Body of pancreas (tissue), 4 donors: ENCODE measurements around the gene LSM14B.

Experiments
- POLR2A ChIP-seq, 3 donors: fragments of 450-650 bp; IDR thresholded peaks; one replicate each; pipeline ENCODE4 v1.6.1; 2016; ENCODE audit warnings: antibody characterized with exemption in 3 of 3, mild to moderate bottlenecking in 2 of 3
- TF ChIP-seq, protein P1 (sequence below), 7 experiments: fragments of 450-650 bp in 4 of 7; fragments of 200-600 bp in 3 of 7; sonication (generic) in 3 of 7; IDR thresholded peaks; one replicate each; pipeline ENCODE4 v1.5.1; 2016 to 2019; ENCODE audit warnings: antibody characterized with exemption in 7 of 7

DNA sequence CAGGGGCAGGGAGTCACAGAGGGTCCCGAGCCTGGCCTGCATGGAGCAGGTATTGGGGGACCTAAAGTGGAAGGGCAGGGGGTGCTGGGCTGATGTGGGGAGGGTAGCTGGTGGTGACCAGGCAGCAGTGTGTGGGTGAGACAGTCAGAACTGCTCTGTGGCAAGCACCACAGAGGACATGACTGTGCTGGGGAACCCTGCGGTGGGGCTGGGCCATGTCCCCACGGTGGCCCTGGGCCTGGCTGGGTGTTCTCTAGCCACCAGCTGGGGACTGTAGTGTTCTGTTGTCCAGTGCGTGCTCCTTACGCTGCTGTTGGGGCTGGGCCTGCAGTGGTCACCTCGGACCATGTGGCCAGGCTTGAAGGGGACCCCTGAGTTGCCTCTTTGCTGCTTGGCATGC is 24.9 kb downstream of the LSM14B start:
- no peak for TF ChIP-seq POLR2A (IDR thresholded peaks at IDR 0.05)
- TF ChIP-seq, protein P1, sequence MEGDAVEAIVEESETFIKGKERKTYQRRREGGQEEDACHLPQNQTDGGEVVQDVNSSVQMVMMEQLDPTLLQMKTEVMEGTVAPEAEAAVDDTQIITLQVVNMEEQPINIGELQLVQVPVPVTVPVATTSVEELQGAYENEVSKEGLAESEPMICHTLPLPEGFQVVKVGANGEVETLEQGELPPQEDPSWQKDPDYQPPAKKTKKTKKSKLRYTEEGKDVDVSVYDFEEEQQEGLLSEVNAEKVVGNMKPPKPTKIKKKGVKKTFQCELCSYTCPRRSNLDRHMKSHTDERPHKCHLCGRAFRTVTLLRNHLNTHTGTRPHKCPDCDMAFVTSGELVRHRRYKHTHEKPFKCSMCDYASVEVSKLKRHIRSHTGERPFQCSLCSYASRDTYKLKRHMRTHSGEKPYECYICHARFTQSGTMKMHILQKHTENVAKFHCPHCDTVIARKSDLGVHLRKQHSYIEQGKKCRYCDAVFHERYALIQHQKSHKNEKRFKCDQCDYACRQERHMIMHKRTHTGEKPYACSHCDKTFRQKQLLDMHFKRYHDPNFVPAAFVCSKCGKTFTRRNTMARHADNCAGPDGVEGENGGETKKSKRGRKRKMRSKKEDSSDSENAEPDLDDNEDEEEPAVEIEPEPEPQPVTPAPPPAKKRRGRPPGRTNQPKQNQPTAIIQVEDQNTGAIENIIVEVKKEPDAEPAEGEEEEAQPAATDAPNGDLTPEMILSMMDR (IDR thresholded peaks at IDR 0.05), result no peak
